Stimulated activated CD4-positive, alpha-beta T cell treated with anti-CD3 and anti-CD28 coated beads, Interleukin-2, amount 100 ng/mL, for 24 hours (primary cell): ENCODE data around the gene CERS4.
"Not testable (repeated sequence)": the region's sequence is repeated elsewhere in the genome, so short reads cannot be mapped to it uniquely, and the experiment has no call there.

Experiments
- DNase-seq, 2 donors: peaks; one replicate each; pipeline ENCODE4 v3.0.0-alpha.2; 2020

Gene CERS4

GRCh38 chr19:8244442-8244841 is 35.3 kb downstream of the CERS4 start:
- no peak for DNase-seq

GRCh38 chr19:8245869-8246835 is 37.0 kb downstream of the CERS4 start:
- DNase-seq: no peak

GRCh38 chr19:8247129-8247890 is 38.1 kb downstream of the CERS4 start:
- not testable (repeated sequence) for DNase-seq

GRCh38 chr19:8248348-8249328 is 39.5 kb downstream of the CERS4 start:
- DNase-seq: no peak

- DNase-seq: no peak
Measured at GRCh38 chr19:8250596-8250995, 41.4 kb downstream of the CERS4 start.

- no peak for DNase-seq
Measured at GRCh38 chr19:8251025-8251472, 41.9 kb downstream of the CERS4 start.

GRCh38 chr19:8252922-8253589 is 43.9 kb downstream of the CERS4 start:
- peak; percentile 89 to 90 for DNase-seq

- no peak for DNase-seq
Measured at GRCh38 chr19:8253678-8254077, 44.5 kb downstream of the CERS4 start.

GRCh38 chr19:8254286-8255001 is 45.3 kb downstream of the CERS4 start:
- DNase-seq: no peak

- DNase-seq: no peak
Measured at GRCh38 chr19:8255426-8256125, 46.4 kb downstream of the CERS4 start.

- no peak for DNase-seq
Measured at GRCh38 chr19:8256276-8257051, 47.3 kb downstream of the CERS4 start.

GRCh38 chr19:8257052-8257443 is 47.9 kb downstream of the CERS4 start:
- no peak for DNase-seq

- no peak for DNase-seq
Measured at GRCh38 chr19:8259142-8259921, 50.2 kb downstream of the CERS4 start.

- DNase-seq: no peak
Measured at GRCh38 chr19:8259922-8260247, 50.7 kb downstream of the CERS4 start.

- no peak for DNase-seq
Measured at GRCh38 chr19:8261347-8261746, 52.2 kb downstream of the CERS4 start.

GRCh38 chr19:8261881-8262280 is 52.7 kb downstream of the CERS4 start:
- no peak for DNase-seq

- DNase-seq: no peak
Measured at GRCh38 chr19:8262431-8262830, 53.3 kb downstream of the CERS4 start.

- not testable (repeated sequence) for DNase-seq
Measured at GRCh38 chr19:8264248-8264647, 55.1 kb downstream of the CERS4 start.

GRCh38 chr19:8265872-8266271 is 56.7 kb downstream of the CERS4 start:
- no peak for DNase-seq
